ENCODE data around the gene MTRF1L.

The MTRF1L gene

GRCh38 chr6:152979116-152979515 is 23.4 kb downstream of the MTRF1L start:
- no peak for TF ChIP-seq TCF12 (IDR thresholded peaks at IDR 0.05; ENCODE audit: low read depth)
- no peak for TF ChIP-seq YY1 (IDR thresholded peaks at IDR 0.05; ENCODE audit: low read depth)
- no peak for TF ChIP-seq TAF1 (IDR thresholded peaks at IDR 0.05; ENCODE audit: low read depth)
- TF ChIP-seq MAX (IDR thresholded peaks at IDR 0.05), result no peak
- no peak for TF ChIP-seq CEBPB (IDR thresholded peaks at IDR 0.05)
- no peak for TF ChIP-seq EGR1 (IDR thresholded peaks at IDR 0.05)
- no peak for TF ChIP-seq FOXM1 (IDR thresholded peaks at IDR 0.05; ENCODE audit: borderline replicate concordance, low read depth)
- TF ChIP-seq NFIC (IDR thresholded peaks at IDR 0.05), result no peak
- no peak for TF ChIP-seq EP300 (IDR thresholded peaks at IDR 0.05; ENCODE audit: borderline replicate concordance)
- TF ChIP-seq RAD21 (IDR thresholded peaks at IDR 0.05; ENCODE audit: low read depth), result no peak
- TF ChIP-seq USF1 (IDR thresholded peaks at IDR 0.05), result no peak
- no peak for TF ChIP-seq TEAD4 (IDR thresholded peaks at IDR 0.05)
- no peak for TF ChIP-seq REST (IDR thresholded peaks at IDR 0.05; ENCODE audit: low read depth)
- TF ChIP-seq ZBTB7A (IDR thresholded peaks at IDR 0.05; ENCODE audit: low read depth), result no peak
- no peak for TF ChIP-seq CREB1 (IDR thresholded peaks at IDR 0.05; ENCODE audit: low read depth)

- no peak for TF ChIP-seq TCF12 (IDR thresholded peaks at IDR 0.05; ENCODE audit: low read depth)
- no peak for TF ChIP-seq CREB1 (IDR thresholded peaks at IDR 0.05; ENCODE audit: low read depth)
- TF ChIP-seq EGR1 (IDR thresholded peaks at IDR 0.05), result no peak
- no peak for TF ChIP-seq FOXM1 (IDR thresholded peaks at IDR 0.05; ENCODE audit: borderline replicate concordance, low read depth)
- TF ChIP-seq RAD21 (IDR thresholded peaks at IDR 0.05; ENCODE audit: low read depth), result no peak
- TF ChIP-seq TAF1 (IDR thresholded peaks at IDR 0.05; ENCODE audit: low read depth), result no peak
- TF ChIP-seq TEAD4 (IDR thresholded peaks at IDR 0.05), result no peak
- TF ChIP-seq YY1 (IDR thresholded peaks at IDR 0.05; ENCODE audit: low read depth), result no peak
- no peak for TF ChIP-seq CEBPB (IDR thresholded peaks at IDR 0.05)
- no peak for TF ChIP-seq EP300 (IDR thresholded peaks at IDR 0.05; ENCODE audit: borderline replicate concordance)
- TF ChIP-seq REST (IDR thresholded peaks at IDR 0.05; ENCODE audit: low read depth), result no peak
- TF ChIP-seq ZBTB7A (IDR thresholded peaks at IDR 0.05; ENCODE audit: low read depth), result no peak
- no peak for TF ChIP-seq USF1 (IDR thresholded peaks at IDR 0.05)
Measured at GRCh38 chr6:152978058-152978457, 24.5 kb downstream of the MTRF1L start.

- TF ChIP-seq CREB1 (IDR thresholded peaks at IDR 0.05; ENCODE audit: low read depth), result no peak
- no peak for TF ChIP-seq TAF1 (IDR thresholded peaks at IDR 0.05; ENCODE audit: low read depth)
- no peak for TF ChIP-seq EP300 (IDR thresholded peaks at IDR 0.05; ENCODE audit: borderline replicate concordance)
- TF ChIP-seq RAD21 (IDR thresholded peaks at IDR 0.05; ENCODE audit: low read depth), result no peak
- no peak for TF ChIP-seq TCF12 (IDR thresholded peaks at IDR 0.05; ENCODE audit: low read depth)
Measured at GRCh38 chr6:152977556-152977955, 25.0 kb downstream of the MTRF1L start.

GRCh38 chr6:152976749-152977148 is 25.8 kb downstream of the MTRF1L start:
- no peak for TF ChIP-seq ZBTB7A (IDR thresholded peaks at IDR 0.05; ENCODE audit: low read depth)
- no peak for TF ChIP-seq USF1 (IDR thresholded peaks at IDR 0.05)
- TF ChIP-seq NFIC (IDR thresholded peaks at IDR 0.05), result no peak
- TF ChIP-seq MAX (IDR thresholded peaks at IDR 0.05), result no peak
- TF ChIP-seq CEBPB (IDR thresholded peaks at IDR 0.05), result no peak
- no peak for TF ChIP-seq FOXM1 (IDR thresholded peaks at IDR 0.05; ENCODE audit: borderline replicate concordance, low read depth)
- no peak for TF ChIP-seq EGR1 (IDR thresholded peaks at IDR 0.05)
- TF ChIP-seq REST (IDR thresholded peaks at IDR 0.05; ENCODE audit: low read depth), result no peak
- TF ChIP-seq EP300 (IDR thresholded peaks at IDR 0.05; ENCODE audit: borderline replicate concordance), result no peak
- no peak for TF ChIP-seq CREB1 (IDR thresholded peaks at IDR 0.05; ENCODE audit: low read depth)
- no peak for TF ChIP-seq RAD21 (IDR thresholded peaks at IDR 0.05; ENCODE audit: low read depth)
- no peak for TF ChIP-seq TAF1 (IDR thresholded peaks at IDR 0.05; ENCODE audit: low read depth)

Measured in Ishikawa (cell line).